Measurements from ENCODE around the gene ZBTB16.
A peak's percentile ranks its signal among the peaks of the same experiment; 100 is the strongest.

The ZBTB16 gene

GRCh38 chr11:114167771-114168448 is 108.4 kb downstream of the ZBTB16 start:
- no peak for DNase-seq (ENCODE audit: low read depth)

- DNase-seq (ENCODE audit: low read depth), result no peak
Observed at GRCh38 chr11:114168691-114169090, 109.2 kb downstream of the ZBTB16 start.

- no peak for DNase-seq (ENCODE audit: low read depth)
Observed at GRCh38 chr11:114169321-114169749, 109.8 kb downstream of the ZBTB16 start.

- DNase-seq (ENCODE audit: low read depth), result no peak
Observed at GRCh38 chr11:114169821-114170220, 110.3 kb downstream of the ZBTB16 start.

- no peak for DNase-seq (ENCODE audit: low read depth)
Observed at GRCh38 chr11:114170226-114170625, 110.7 kb downstream of the ZBTB16 start.

- no peak for DNase-seq (ENCODE audit: low read depth)
Observed at GRCh38 chr11:114171257-114172054, 111.9 kb downstream of the ZBTB16 start.

- DNase-seq (ENCODE audit: low read depth), result no peak
Observed at GRCh38 chr11:114172055-114172861, 112.7 kb downstream of the ZBTB16 start.

- DNase-seq (ENCODE audit: low read depth), result no peak
Observed at GRCh38 chr11:114172871-114173444, 113.4 kb downstream of the ZBTB16 start.

GRCh38 chr11:114173843-114174242 is 114.3 kb downstream of the ZBTB16 start:
- no peak for DNase-seq (ENCODE audit: low read depth)

- DNase-seq (ENCODE audit: low read depth), result no peak
Observed at GRCh38 chr11:114174712-114175495, 115.4 kb downstream of the ZBTB16 start.

- no peak for DNase-seq (ENCODE audit: low read depth)
Observed at GRCh38 chr11:114175706-114176105, 116.2 kb downstream of the ZBTB16 start.

- DNase-seq (ENCODE audit: low read depth), result no peak
Observed at GRCh38 chr11:114176321-114176720, 116.8 kb downstream of the ZBTB16 start.

- no peak for DNase-seq (ENCODE audit: low read depth)
Observed at GRCh38 chr11:114178656-114179055, 119.1 kb downstream of the ZBTB16 start.

- DNase-seq (ENCODE audit: low read depth), result no peak
Observed at GRCh38 chr11:114179234-114179941, 119.9 kb downstream of the ZBTB16 start.

GRCh38 chr11:114180301-114181055 is 121.0 kb downstream of the ZBTB16 start:
- DNase-seq (ENCODE audit: low read depth), result no peak

GRCh38 chr11:114181195-114181594 is 121.7 kb downstream of the ZBTB16 start:
- DNase-seq (ENCODE audit: low read depth), result no peak

GRCh38 chr11:114181752-114182151 is 122.2 kb downstream of the ZBTB16 start:
- DNase-seq (ENCODE audit: low read depth), result no peak

- DNase-seq (ENCODE audit: low read depth), result no peak
Observed at GRCh38 chr11:114182471-114183043, 123.0 kb downstream of the ZBTB16 start.

GRCh38 chr11:114183044-114183511 is 123.6 kb downstream of the ZBTB16 start:
- DNase-seq (ENCODE audit: low read depth), result peak; percentile 52

GRCh38 chr11:114185436-114185835 is 125.9 kb downstream of the ZBTB16 start:
- DNase-seq (ENCODE audit: low read depth), result no peak

All from stimulated activated CD8-positive, alpha-beta memory T cell treated with anti-CD3 and anti-CD28 coated beads, Interleukin-4, amount 100 ng/mL, for 24 hours (primary cell).